ENCODE measurements around the gene KCTD18. TPM values are rescaled to one million over a fixed set of nuclear protein-coding genes. Genes with fewer than 3 reads are reported as not detected.
A peak's percentile ranks its signal among the peaks of the same experiment; 100 is the strongest.

The KCTD18 gene
- total and polyA plus RNA-seq, 8 donors, result 1.2 to 22.9 (median 14.8) TPM

DNA sequence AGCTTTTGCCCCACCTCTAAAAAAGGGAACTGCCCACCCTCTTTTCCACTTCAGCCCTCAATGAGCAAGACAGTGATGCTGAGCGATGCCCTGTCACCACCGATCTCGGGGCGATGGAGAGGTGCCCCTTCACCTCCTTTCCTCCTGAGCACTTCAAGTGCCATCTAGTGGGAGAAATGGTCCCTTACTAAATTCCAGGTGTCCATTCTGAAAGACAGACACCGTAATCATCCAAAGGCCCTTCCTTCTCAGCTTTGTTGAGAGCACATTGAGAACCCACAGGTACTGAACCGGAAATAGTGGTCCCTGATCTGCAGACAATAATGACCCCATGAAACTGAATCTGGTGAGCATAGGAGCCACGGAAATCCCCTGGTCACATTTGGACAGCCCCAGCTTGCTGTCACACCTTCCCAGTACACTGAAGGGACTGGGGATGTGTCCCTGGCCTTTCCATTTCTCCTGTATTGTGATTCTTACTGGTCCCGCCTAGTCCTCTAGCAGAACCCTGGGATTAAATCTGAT is 38.5 kb downstream of the KCTD18 start:
- no peak for TF ChIP-seq EP300 (IDR thresholded peaks at IDR 0.05)
- TF ChIP-seq, protein P1, sequence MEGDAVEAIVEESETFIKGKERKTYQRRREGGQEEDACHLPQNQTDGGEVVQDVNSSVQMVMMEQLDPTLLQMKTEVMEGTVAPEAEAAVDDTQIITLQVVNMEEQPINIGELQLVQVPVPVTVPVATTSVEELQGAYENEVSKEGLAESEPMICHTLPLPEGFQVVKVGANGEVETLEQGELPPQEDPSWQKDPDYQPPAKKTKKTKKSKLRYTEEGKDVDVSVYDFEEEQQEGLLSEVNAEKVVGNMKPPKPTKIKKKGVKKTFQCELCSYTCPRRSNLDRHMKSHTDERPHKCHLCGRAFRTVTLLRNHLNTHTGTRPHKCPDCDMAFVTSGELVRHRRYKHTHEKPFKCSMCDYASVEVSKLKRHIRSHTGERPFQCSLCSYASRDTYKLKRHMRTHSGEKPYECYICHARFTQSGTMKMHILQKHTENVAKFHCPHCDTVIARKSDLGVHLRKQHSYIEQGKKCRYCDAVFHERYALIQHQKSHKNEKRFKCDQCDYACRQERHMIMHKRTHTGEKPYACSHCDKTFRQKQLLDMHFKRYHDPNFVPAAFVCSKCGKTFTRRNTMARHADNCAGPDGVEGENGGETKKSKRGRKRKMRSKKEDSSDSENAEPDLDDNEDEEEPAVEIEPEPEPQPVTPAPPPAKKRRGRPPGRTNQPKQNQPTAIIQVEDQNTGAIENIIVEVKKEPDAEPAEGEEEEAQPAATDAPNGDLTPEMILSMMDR (IDR thresholded peaks at IDR 0.05), result peak in 5 of 7 experiments; percentile 22 to 49 (median 38)
- H3K27me3 ChIP-seq, result no peaks in the 10 kb centered on the region
- intact Hi-C loops (cut with DNase I; ENCODE audit: low total_unique reads), result loop anchor here (5.0 kb wide), 1 partner anchor 499 kb away; no protein-coding TSS in a partner anchor
- no peak overlapping the region for H3K4me3 ChIP-seq
- WGBS, 5 donors, result 47 to 60% (median 56%) methylated on average over 7 to 8 of the region's 8 CpGs
- H3K9me3 ChIP-seq, result no peaks in the 10 kb centered on the region
- H3K36me3 ChIP-seq, result peaks cover 13 to 97% (median 91%) of the 10 kb centered on the region in 4 donors
- peak overlapping the region in 1 of 5 donors; percentile 3 for H3K27ac ChIP-seq
- DNase-seq, result peak in 1 of 2 donors; percentile 63
- H3K4me1 ChIP-seq, result peaks cover 0 to 12% (median 0%) of the 10 kb centered on the region in 4 donors

DNA sequence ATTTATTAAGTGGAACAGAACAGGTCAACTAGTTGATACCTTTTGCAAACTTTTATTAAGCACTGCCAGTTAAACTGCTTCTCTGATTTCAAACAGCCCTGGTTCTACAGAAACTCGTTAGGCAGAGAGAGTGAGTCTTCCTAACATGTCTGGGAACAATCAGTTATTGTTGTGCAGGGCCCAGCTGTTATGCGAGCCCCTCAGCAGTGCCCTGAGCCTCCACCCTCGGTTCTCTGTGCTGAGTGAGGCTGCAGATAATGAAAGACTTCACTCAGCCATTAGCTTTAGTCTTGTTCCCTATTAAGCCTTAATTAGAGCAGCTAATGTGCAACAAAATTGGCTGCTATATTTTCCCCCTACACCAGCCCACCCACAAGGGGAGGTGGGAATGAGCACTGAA is 39.6 kb downstream of the KCTD18 start:
- peak overlapping the region in 3 of 5 donors; percentile 3 to 69 (median 19) for H3K27ac ChIP-seq
- intact Hi-C loops (cut with DNase I; ENCODE audit: low total_unique reads), result loop anchor here (5.0 kb wide), 1 partner anchor 498 kb away; no protein-coding TSS in a partner anchor

DNA sequence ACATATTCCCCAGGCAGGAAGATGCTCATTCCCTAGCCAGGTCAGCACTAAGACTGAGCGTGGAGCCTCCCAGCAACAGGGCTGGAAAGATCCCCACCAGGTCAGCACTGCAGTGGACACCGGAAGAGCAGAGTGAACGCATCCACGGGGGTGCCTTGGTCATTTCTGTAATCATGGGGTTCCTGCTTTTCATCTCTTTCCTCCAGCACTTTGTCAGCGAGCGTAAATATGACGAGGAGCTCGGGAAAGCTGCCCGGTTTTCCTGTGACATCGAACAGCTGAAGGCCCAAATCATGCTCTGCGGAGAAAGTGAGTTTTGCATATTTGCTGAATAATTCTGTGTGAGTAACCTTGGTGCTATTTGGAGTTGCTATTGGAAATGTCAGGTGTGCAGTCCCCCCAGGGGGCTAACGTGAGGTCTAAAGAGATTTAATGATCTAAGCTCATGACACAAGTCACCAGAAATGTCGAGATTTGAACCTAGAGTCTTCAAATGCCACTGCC is 40.1 kb downstream of the KCTD18 start:
- TF ChIP-seq POLR2AphosphoS5 (IDR thresholded peaks at IDR 0.05) (peak in 1 of 3 donors; percentile 42), EP300 (IDR thresholded peaks at IDR 0.05) (no peak)
- no peaks in the 10 kb centered on the region for H3K9me3 ChIP-seq
- peaks cover 10 to 94% (median 80%) of the 10 kb centered on the region in 4 donors for H3K36me3 ChIP-seq
- no peaks in the 10 kb centered on the region for H3K27me3 ChIP-seq
- H3K4me3 ChIP-seq, result no peak overlapping the region
- DNase-seq, result peak in 1 of 2 donors; percentile 79
- intact Hi-C loops (cut with DNase I; ENCODE audit: low total_unique reads), result loop anchor here (5.0 to 10.0 kb wide), 2 partner anchors 155 to 497 kb away; no protein-coding TSS in a partner anchor
- H3K27ac ChIP-seq, result peak overlapping the region in 3 of 5 donors; percentile 10 to 69 (median 19)
- WGBS, 5 donors, result 79 to 93% (median 91%) methylated on average over 13 of the region's 13 CpGs
- H3K4me1 ChIP-seq, result peaks cover 0 to 12% (median 0%) of the 10 kb centered on the region in 4 donors

More for the DNA sequence above, 39.6 kb downstream of the KCTD18 start:
- DNase-seq, result peak in 1 of 2 donors; percentile 45
- 65 to 77% (median 73%) methylated on average over 3 of the region's 3 CpGs for WGBS, 5 donors
- Histone ChIP-seq H3K9me3 (no peaks in the 10 kb centered on the region), H3K36me3 (peaks cover 13 to 96% (median 81%) of the 10 kb centered on the region in 4 donors), H3K27me3 (no peaks in the 10 kb centered on the region), H3K4me1 (peaks cover 0 to 12% (median 0%) of the 10 kb centered on the region in 4 donors), H3K4me3 (no peak overlapping the region)
- no peak for TF ChIP-seq POLR2A (IDR thresholded peaks at IDR 0.05)
- no peak for TF ChIP-seq EP300 (IDR thresholded peaks at IDR 0.05)
- TF ChIP-seq, protein P1 (IDR thresholded peaks at IDR 0.05), result no peak
- no peak for TF ChIP-seq POLR2AphosphoS5 (IDR thresholded peaks at IDR 0.05)

GRCh38 chr2:200467806-200468681 is 41.8 kb downstream of the KCTD18 start:
- DNase-seq, result peak in 1 of 2 donors; percentile 40
- no peaks in the 10 kb centered on the region for H3K9me3 ChIP-seq
- no peaks in the 10 kb centered on the region for H3K27me3 ChIP-seq
- WGBS, 5 donors, result 82 to 93% (median 89%) methylated on average over 8 of the region's 8 CpGs
- peaks cover 0 to 12% (median 0%) of the 10 kb centered on the region in 4 donors for H3K4me1 ChIP-seq
- peak overlapping the region in 4 of 5 donors; percentile 30 to 73 (median 48) for H3K27ac ChIP-seq
- no peak overlapping the region for H3K4me3 ChIP-seq
- H3K36me3 ChIP-seq, result peaks cover 10 to 82% (median 65%) of the 10 kb centered on the region in 4 donors
- intact Hi-C loops (cut with DNase I; ENCODE audit: low total_unique reads), result loop anchor here (10.0 kb wide), 1 partner anchor 153 kb away; no protein-coding TSS in a partner anchor
- TF ChIP-seq POLR2A (IDR thresholded peaks at IDR 0.05) (no peak), POLR2AphosphoS5 (IDR thresholded peaks at IDR 0.05) (no peak), EP300 (IDR thresholded peaks at IDR 0.05) (no peak)
- TF ChIP-seq, protein P1 (IDR thresholded peaks at IDR 0.05), result no peak

Measured in stomach (tissue), 9 donors.